ENCODE measurements around the gene ZNF865. TPM values are rescaled to one million over a fixed set of nuclear protein-coding genes. Genes with fewer than 3 reads are reported as not detected.

ZNF865 gene
- total and polyA plus RNA-seq, 2 of the 8 experiments (the other 6 are each of a cell fraction or from before 2014, with no cell fraction given) = 3.5 to 13.6 TPM

- TF ChIP-seq BACH1 (IDR thresholded peaks at IDR 0.05; ENCODE audit: low read length) (peak; percentile 76), EZH2 (IDR thresholded peaks at IDR 0.05; ENCODE audit: low read depth, low read length, severe bottlenecking) (no peak)
Measured at GRCh38 chr19:55599842-55600661, 5.4 kb upstream of the ZNF865 start, which contains the start of gene ZNF524 (continued).

Data from H1 (cell line).